Esophagus muscularis mucosa (tissue), 3 donors: Measurements from ENCODE around the gene MATN1.

Experiments
- POLR2A ChIP-seq: fragments of 450-650 bp; IDR thresholded peaks from one replicate; pipeline ENCODE4 v1.6.1; 2017; ENCODE audit warnings: antibody characterized with exemption, moderate library complexity, mild to moderate bottlenecking, low read depth
- POLR2AphosphoS5 ChIP-seq, 2 donors: sonication (generic); formaldehyde crosslinking; IDR thresholded peaks; one replicate each; pipeline ENCODE4 v1.6.1; 2017; ENCODE audit warnings: antibody characterized with exemption in 2 of 2
- TF ChIP-seq, protein P1 (sequence below), 3 experiments: fragments of 200-600 bp in 2 of 3; fragments of 450-650 bp in 1 of 3; sonication (generic) in 2 of 3; IDR thresholded peaks; one replicate each; pipeline ENCODE4 v1.5.1; 2017 to 2019; ENCODE audit warnings: antibody characterized with exemption in 3 of 3, mild to moderate bottlenecking in 2 of 3, moderate library complexity in 1 of 3

DNA sequence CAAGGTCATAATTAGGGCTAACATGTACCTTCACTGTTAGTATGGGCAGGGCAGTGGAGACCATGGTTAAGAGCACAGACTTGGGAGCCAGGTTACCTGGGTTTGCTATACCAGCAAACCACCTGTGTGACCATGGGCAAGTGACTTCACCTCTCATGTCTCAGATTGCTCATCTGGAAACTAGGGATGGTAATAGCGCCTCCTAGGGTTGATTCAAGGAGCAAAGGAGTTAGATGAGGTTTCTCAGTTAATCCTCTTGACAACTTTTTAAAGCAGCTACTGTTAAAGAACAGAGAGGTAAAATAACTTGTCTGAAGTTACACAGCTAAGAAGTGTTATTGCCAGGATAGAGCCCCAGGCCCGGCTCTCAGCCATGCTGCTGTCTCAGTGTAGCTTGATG, 790 bp upstream of the MATN1 start:
- TF ChIP-seq POLR2AphosphoS5 (IDR thresholded peaks at IDR 0.05) (no peak), POLR2A (no peak)
- TF ChIP-seq, protein P1, sequence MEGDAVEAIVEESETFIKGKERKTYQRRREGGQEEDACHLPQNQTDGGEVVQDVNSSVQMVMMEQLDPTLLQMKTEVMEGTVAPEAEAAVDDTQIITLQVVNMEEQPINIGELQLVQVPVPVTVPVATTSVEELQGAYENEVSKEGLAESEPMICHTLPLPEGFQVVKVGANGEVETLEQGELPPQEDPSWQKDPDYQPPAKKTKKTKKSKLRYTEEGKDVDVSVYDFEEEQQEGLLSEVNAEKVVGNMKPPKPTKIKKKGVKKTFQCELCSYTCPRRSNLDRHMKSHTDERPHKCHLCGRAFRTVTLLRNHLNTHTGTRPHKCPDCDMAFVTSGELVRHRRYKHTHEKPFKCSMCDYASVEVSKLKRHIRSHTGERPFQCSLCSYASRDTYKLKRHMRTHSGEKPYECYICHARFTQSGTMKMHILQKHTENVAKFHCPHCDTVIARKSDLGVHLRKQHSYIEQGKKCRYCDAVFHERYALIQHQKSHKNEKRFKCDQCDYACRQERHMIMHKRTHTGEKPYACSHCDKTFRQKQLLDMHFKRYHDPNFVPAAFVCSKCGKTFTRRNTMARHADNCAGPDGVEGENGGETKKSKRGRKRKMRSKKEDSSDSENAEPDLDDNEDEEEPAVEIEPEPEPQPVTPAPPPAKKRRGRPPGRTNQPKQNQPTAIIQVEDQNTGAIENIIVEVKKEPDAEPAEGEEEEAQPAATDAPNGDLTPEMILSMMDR (IDR thresholded peaks at IDR 0.05) = no peak
